HUES6 (cell line): ENCODE results near the gene AMPD1.

Experiments used
- H3K27ac ChIP-seq: 2 replicates; pipeline ENCODE4 v1.7.0; 2013; ENCODE audit warnings: low read depth, mild to moderate bottlenecking, low read length, inconsistent platforms
- H3K27me3 ChIP-seq: 2 replicates; pipeline ENCODE4 v1.6.1; 2013; ENCODE audit warnings: low read length; ENCODE audit not compliant: control insufficient read depth, insufficient read depth
- H3K36me3 ChIP-seq: 2 replicates; pipeline ENCODE4 v1.6.1; 2013; ENCODE audit warnings: low read length; ENCODE audit not compliant: control insufficient read depth, insufficient read depth
- H3K4me1 ChIP-seq: 2 replicates; pipeline ENCODE4 v1.6.1; 2013; ENCODE audit warnings: low read length; ENCODE audit not compliant: control insufficient read depth, insufficient read depth
- H3K4me3 ChIP-seq: 2 replicates; pipeline ENCODE4 v1.5.1; 2013; ENCODE audit warnings: low read depth, low read length
- H3K9ac ChIP-seq: one replicate; pipeline ENCODE4 v1.6.1; 2013; ENCODE audit warnings: mild to moderate bottlenecking, low read length
- H3K9me3 ChIP-seq: 2 replicates; pipeline ENCODE4 v1.6.1; 2013; ENCODE audit warnings: low read depth, low read length; ENCODE audit not compliant: control insufficient read depth, insufficient read depth

Gene AMPD1

GRCh38 chr1:114696810-114697209, 1.5 kb upstream of the AMPD1 start:
- Histone ChIP-seq H3K9ac (no peak overlapping the region), H3K9me3 (no peaks in the 10 kb centered on the region), H3K27me3 (no peaks in the 10 kb centered on the region), H3K36me3 (no peaks in the 10 kb centered on the region), H3K4me3 (no peak overlapping the region), H3K4me1 (no peaks in the 10 kb centered on the region), H3K27ac (no peak overlapping the region)

DNA sequence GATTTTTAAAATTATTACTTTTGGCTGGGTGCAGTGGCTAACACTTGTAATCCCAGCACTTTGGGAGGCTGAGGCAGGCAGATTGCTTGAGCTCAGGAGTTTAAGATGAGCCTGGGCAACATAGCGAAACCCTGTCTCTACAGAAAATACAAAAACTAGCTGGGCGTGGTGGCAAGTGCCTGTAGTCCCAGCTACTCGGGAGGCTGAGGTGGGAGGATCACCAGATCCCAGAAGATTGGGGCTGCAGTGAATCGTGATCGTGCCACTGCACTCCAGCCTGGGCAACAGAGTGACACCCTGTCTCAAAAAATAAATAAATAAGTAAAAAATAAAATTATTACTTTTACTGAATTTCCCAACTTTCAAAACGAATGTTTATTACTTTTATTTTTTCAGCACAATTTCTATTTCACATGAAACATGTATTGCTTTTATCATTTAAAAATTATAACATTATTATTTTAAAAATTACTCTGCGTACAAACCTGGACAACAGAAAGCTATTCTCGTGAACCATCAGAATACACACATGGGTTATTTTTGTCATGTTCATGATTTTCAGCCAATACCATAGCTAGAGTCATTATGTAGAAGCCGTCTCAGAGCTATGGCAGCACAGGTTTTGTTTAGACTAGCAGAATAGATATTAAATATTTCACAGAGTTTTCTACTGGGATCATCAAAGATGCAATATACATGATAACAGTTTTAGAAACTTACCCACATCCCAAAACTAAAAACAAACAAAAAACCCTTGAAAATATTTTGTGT, 621 bp downstream of the AMPD1 start:
- no peak overlapping the region for H3K27ac ChIP-seq

GRCh38 chr1:114692947-114693346, 2.4 kb downstream of the AMPD1 start:
- no peaks in the 10 kb centered on the region for H3K36me3 ChIP-seq
- no peak overlapping the region for H3K4me3 ChIP-seq
- H3K27ac ChIP-seq: no peak overlapping the region
- H3K9me3 ChIP-seq: no peaks in the 10 kb centered on the region
- 0 out of 2 replicates have a peak, but pooled peaks cover under 1% of the 10 kb centered on the region for H3K27me3 ChIP-seq
- no peak overlapping the region for H3K9ac ChIP-seq
- H3K4me1 ChIP-seq: no peaks in the 10 kb centered on the region

More for the DNA sequence above, 621 bp downstream of the AMPD1 start:
- no peaks in the 10 kb centered on the region for H3K27me3 ChIP-seq
- H3K4me3 ChIP-seq: no peak overlapping the region
- H3K36me3 ChIP-seq: no peaks in the 10 kb centered on the region
- H3K4me1 ChIP-seq: no peaks in the 10 kb centered on the region
- no peaks in the 10 kb centered on the region for H3K9me3 ChIP-seq
- no peak overlapping the region for H3K9ac ChIP-seq

DNA sequence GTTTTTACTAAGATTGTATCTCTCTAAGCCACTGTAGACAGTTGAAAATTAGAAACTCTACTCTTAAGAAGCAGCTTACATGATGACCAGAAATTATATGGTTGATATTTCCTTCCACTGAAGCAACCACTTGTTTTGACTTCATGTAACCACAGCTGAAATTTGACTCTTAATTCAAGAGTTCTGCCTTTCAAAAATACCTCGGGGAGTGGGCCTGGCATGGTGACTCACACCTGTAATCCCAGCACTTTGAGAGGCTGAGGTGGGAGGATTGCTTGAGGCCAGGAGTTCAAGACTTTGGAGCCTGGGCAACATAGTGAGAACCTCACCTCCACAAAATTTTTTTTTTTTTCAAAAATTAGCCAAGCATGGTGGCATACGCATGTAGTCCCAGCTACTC, 4.3 kb downstream of the AMPD1 start:
- Histone ChIP-seq H3K27ac (no peak overlapping the region), H3K27me3 (0 out of 2 replicates have a peak, but pooled peaks cover 5% of the 10 kb centered on the region), H3K4me1 (no peaks in the 10 kb centered on the region), H3K4me3 (no peak overlapping the region), H3K9ac (no peak overlapping the region), H3K36me3 (no peaks in the 10 kb centered on the region), H3K9me3 (no peaks in the 10 kb centered on the region)

DNA sequence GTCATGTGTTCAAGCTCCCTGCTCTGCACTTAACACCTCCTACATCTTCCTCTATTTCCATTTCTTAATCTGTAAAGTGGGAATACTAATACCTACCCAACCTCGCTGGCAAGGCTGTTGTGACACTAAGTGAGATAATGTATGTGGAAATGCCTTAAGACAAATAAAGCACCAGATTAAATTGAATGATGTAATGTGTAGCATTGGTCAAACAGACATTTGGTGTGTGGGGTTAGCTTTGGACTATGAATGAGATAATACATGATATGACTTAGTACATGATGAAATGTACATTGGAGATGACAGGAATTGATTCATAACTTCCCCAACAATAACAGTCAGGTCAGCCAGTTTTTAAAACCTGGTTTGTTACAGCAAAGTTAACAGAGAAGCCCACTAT, 5.2 kb downstream of the AMPD1 start:
- H3K4me1 ChIP-seq: no peaks in the 10 kb centered on the region
- H3K4me3 ChIP-seq: no peak overlapping the region
- H3K9me3 ChIP-seq: no peaks in the 10 kb centered on the region
- 0 out of 2 replicates have a peak, but pooled peaks cover 8% of the 10 kb centered on the region for H3K27me3 ChIP-seq
- no peak overlapping the region for H3K27ac ChIP-seq
- no peak overlapping the region for H3K9ac ChIP-seq
- no peaks in the 10 kb centered on the region for H3K36me3 ChIP-seq

GRCh38 chr1:114688526-114688925, 6.8 kb downstream of the AMPD1 start:
- Histone ChIP-seq H3K27ac (no peak overlapping the region), H3K27me3 (0 out of 2 replicates have a peak, but pooled peaks cover 8% of the 10 kb centered on the region), H3K9ac (no peak overlapping the region), H3K4me1 (no peaks in the 10 kb centered on the region), H3K4me3 (no peak overlapping the region), H3K9me3 (no peaks in the 10 kb centered on the region), H3K36me3 (no peaks in the 10 kb centered on the region)

DNA sequence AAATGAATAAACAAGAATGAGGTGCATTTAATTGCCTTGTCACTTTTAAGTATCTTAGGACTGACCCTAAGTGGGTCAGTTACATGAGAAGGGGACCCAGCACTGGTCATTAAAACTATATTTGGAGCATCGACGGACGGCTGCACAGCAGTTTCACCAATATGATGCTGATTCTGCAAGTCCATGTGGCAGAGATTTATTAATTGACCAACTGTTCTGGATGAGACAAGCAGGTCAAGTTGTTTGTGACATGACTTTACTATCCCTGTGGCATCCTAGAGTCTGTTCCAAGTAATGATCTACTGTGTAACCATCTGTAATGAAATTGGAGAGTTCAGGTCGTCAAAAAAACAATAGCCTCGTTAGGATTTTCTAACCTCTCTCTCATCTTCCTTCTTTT, 9.5 kb downstream of the AMPD1 start:
- H3K9me3 ChIP-seq: no peaks in the 10 kb centered on the region
- no peaks in the 10 kb centered on the region for H3K36me3 ChIP-seq
- no peaks in the 10 kb centered on the region for H3K4me1 ChIP-seq
- no peak overlapping the region for H3K9ac ChIP-seq
- 0 out of 2 replicates have a peak, but pooled peaks cover 8% of the 10 kb centered on the region for H3K27me3 ChIP-seq
- no peak overlapping the region for H3K4me3 ChIP-seq
- H3K27ac ChIP-seq: no peak overlapping the region

- no peaks in the 10 kb centered on the region for H3K36me3 ChIP-seq
- peaks cover 28% of the 10 kb centered on the region for H3K27me3 ChIP-seq
- no peak overlapping the region for H3K27ac ChIP-seq
- H3K9me3 ChIP-seq: no peaks in the 10 kb centered on the region
- H3K4me3 ChIP-seq: no peak overlapping the region
- H3K4me1 ChIP-seq: no peaks in the 10 kb centered on the region
- no peak overlapping the region for H3K9ac ChIP-seq
These were observed 17.7 kb downstream of the AMPD1 start for GRCh38 chr1:114677691-114678090.

- no peak overlapping the region for H3K9ac ChIP-seq
- no peak overlapping the region for H3K27ac ChIP-seq
- no peaks in the 10 kb centered on the region for H3K4me1 ChIP-seq
- H3K4me3 ChIP-seq: no peak overlapping the region
- peaks cover 28% of the 10 kb centered on the region for H3K27me3 ChIP-seq
- no peaks in the 10 kb centered on the region for H3K9me3 ChIP-seq
- H3K36me3 ChIP-seq: no peaks in the 10 kb centered on the region
These were observed 19.2 kb downstream of the AMPD1 start for GRCh38 chr1:114676115-114676514.

DNA sequence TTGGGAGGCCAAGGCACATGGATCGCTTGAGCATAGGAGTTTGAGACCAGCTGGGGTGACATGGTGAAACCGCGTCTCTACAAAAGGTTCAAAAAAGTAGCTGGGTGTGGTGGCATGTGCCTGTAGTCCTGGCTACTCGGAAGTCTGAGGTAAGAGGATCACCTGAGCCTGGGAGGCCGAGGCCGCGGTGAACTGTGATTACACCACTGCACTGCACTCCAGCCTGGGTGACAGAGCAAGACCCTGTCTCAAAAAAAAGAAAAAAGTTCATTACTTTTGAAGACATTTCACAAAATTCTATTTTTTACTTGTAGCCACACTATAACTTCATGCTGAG, 23.4 kb downstream of the AMPD1 start:
- Histone ChIP-seq H3K9ac (no peak overlapping the region), H3K36me3 (no peaks in the 10 kb centered on the region), H3K4me1 (no peaks in the 10 kb centered on the region), H3K27me3 (peaks cover 19% of the 10 kb centered on the region), H3K4me3 (no peak overlapping the region), H3K9me3 (no peaks in the 10 kb centered on the region), H3K27ac (no peak overlapping the region)

DNA sequence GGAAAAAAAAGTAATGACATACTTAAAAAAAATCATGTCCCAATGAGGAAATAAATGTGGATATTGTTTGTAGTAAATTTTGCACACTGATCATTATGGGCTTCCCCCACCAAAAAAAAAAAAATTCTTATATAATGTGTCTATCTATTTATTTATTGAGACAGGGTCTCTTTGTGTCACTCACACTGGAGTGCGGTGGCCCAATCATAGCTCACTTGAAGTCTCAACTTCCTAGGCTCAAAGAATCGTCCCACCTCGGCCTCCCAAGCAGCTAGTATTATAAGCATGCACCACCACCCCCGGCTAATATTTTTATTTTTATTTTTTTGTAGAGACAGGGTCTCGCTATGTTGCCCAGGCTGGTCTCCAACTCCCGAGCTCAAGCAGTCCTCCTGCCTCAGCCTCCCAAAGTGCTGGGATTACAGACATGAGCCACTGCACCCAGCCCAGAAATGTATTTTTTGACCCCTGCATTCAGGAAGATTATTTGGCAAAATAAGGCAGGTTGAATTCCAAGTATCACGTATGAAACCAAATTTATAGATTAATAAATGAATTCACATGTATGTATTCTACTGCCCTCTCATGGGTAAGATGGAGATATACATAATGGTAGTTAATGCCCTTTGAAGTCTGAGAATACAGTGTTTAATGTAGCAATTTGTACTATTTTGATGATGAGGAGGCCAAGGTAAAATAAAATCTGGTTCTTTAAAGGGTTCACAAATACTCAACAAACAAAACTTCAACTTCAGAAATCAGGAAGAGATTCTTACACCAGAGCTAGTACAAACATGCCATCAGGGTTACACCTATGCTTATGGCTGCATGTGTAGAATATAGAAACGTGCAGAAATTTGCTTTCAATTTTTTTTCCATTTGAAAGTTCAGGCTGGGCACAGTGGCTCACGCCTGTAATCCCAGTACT, 24.1 kb downstream of the AMPD1 start:
- no peak overlapping the region for H3K27ac ChIP-seq
- peaks cover 13% of the 10 kb centered on the region for H3K27me3 ChIP-seq
- H3K4me1 ChIP-seq: no peaks in the 10 kb centered on the region
- no peaks in the 10 kb centered on the region for H3K36me3 ChIP-seq
- H3K4me3 ChIP-seq: peak overlapping the region; percentile 81
- no peak overlapping the region for H3K9ac ChIP-seq
- no peaks in the 10 kb centered on the region for H3K9me3 ChIP-seq
